Sigmoid colon (tissue), 7 donors: Measurements from ENCODE around the gene FCGR2B. TPM values are rescaled to one million over a fixed set of nuclear protein-coding genes. Genes with fewer than 3 reads are reported as not detected.
"Not testable (repeated sequence)": the region's sequence is repeated elsewhere in the genome, so short reads cannot be mapped to it uniquely, and the experiment has no call there.

ENCODE experiments used
- DNase-seq: peaks from one replicate; pipeline ENCODE4 v3.0.0-alpha.2; 2019
- H3K27ac ChIP-seq, 4 donors: fragments of 200-600 bp; sonication (generic); one replicate each; pipeline ENCODE4 v1.5.1; 2016 to 2019; ENCODE audit warnings: mild to moderate bottlenecking in 1 of 4
- H3K27me3 ChIP-seq, 3 donors: fragments of 200-600 bp; sonication (generic); one replicate each; pipeline ENCODE4 v1.5.1; 2019; ENCODE audit warnings: mild to moderate bottlenecking in 1 of 3
- H3K36me3 ChIP-seq, 4 donors: fragments of 200-600 bp; sonication (generic); one replicate each; pipeline ENCODE4 v1.5.1; 2016 to 2019
- H3K4me1 ChIP-seq, 4 donors: fragments of 200-600 bp; sonication (generic); one replicate each; pipeline ENCODE4 v1.5.1; 2017 to 2019
- H3K4me3 ChIP-seq, 4 donors: fragments of 200-600 bp; sonication (generic); one replicate each; pipeline ENCODE4 v1.5.1; 2017 to 2019; ENCODE audit warnings: mild to moderate bottlenecking in 2 of 4, moderate library complexity in 1 of 4
- H3K9me3 ChIP-seq, 4 donors: fragments of 200-600 bp in 3 of 4; sonication (generic) in 3 of 4; one replicate each; pipeline versions ENCODE4 v1.5.1 to v1.6.1; 2013 to 2019
- CTCF ChIP-seq, 4 experiments: fragments of 450-650 bp in 3 of 4; fragments of 200-600 bp in 1 of 4; IDR thresholded peaks; one replicate each; pipeline ENCODE4 v1.5.1; 2016 to 2019; ENCODE audit warnings: antibody characterized with exemption in 4 of 4, mild to moderate bottlenecking in 3 of 4, moderate library complexity in 2 of 4
- EP300 ChIP-seq, 4 donors: sonication (generic); formaldehyde crosslinking; IDR thresholded peaks; one replicate each; pipeline ENCODE4 v1.6.1; 2017; ENCODE audit warnings: antibody characterized with exemption in 4 of 4
- POLR2A ChIP-seq, 2 donors: fragments of 450-650 bp; IDR thresholded peaks; one replicate each; pipeline ENCODE4 v1.6.1; 2016; ENCODE audit warnings: antibody characterized with exemption in 2 of 2, mild to moderate bottlenecking in 2 of 2, moderate library complexity in 2 of 2
- POLR2AphosphoS5 ChIP-seq, 4 donors: sonication (generic); formaldehyde crosslinking; IDR thresholded peaks; one replicate each; pipeline ENCODE4 v1.6.1; 2017; ENCODE audit warnings: antibody characterized with exemption in 4 of 4
- WGBS, 2 donors: extraction: QIAGEN DNeasy Blood & Tissue Kit; methylation state at CpG; one replicate each; pipeline ENCODE4 v1.1.7; 2013; 5-methylcytosine and 5-hydroxymethylcytosine counted together
- intact Hi-C: fragments of 100-400 bp; cut with DNase I; formaldehyde crosslinking; loops from one replicate; pipeline ENCODE4 v1.15.1; 2023
- polyA plus RNA-seq, 3 donors: library from polyadenylated mRNA; stranded (reverse); fragments of 200-250 nt; gene quantifications; one replicate each; pipeline ENCODE4 v1.2.3, GENCODE V29; 2013
- total RNA-seq, 4 donors: library from RNA; depleted of rRNA; stranded (reverse); fragments of >200 nt; gene quantifications; one replicate each; pipeline ENCODE4 v1.1.0, GENCODE V29; 2016
- donor health status: healthy with polysubstance abuse.
- donor health status: Bipolar disorder and iron deficiency.
- donor health status: healthy.

The FCGR2B gene
- total and polyA plus RNA-seq, 7 donors: 6.4 to 42.1 (median 15.9) TPM

- Histone ChIP-seq H3K27me3 (no peaks in the 10 kb centered on the region), H3K36me3 (no peaks in the 10 kb centered on the region), H3K4me3 (no peak within 1 kb of the TSS), H3K9me3 (no peaks in the 10 kb centered on the region), H3K27ac (no peak within 1 kb of the TSS), H3K4me1 (no peaks in the 10 kb centered on the region)
- DNase-seq: no peak
- 89 to 94% methylated on average over 4 of the region's 4 CpGs for WGBS, 2 donors
- intact Hi-C loops: no loop called here
- TF ChIP-seq CTCF (IDR thresholded peaks at IDR 0.05) (no peak), POLR2AphosphoS5 (IDR thresholded peaks at IDR 0.05) (no peak), POLR2A (IDR thresholded peaks at IDR 0.05) (no peak), EP300 (IDR thresholded peaks at IDR 0.05) (no peak)
Measured at GRCh38 chr1:161631076-161631475, 31.9 kb upstream of the FCGR2B start, which contains the start of gene FCGR3B. Gene FCGR3B, minus strand, starts transcription at chr1:161631176. Its CDS starts 82 bp downstream, at chr1:161631094.

- H3K27me3 ChIP-seq, DNase-seq, H3K9me3 ChIP-seq, H3K27ac ChIP-seq, H3K36me3 ChIP-seq, H3K4me1 ChIP-seq, intact Hi-C loops, H3K4me3 ChIP-seq: not testable (repeated sequence)
- WGBS, 2 donors: 88 to 100% methylated on average over 1 of the region's 2 CpGs
Measured at GRCh38 chr1:161634993-161635392, 27.9 kb upstream of the FCGR2B start.

- H3K4me3 ChIP-seq, H3K36me3 ChIP-seq, H3K27ac ChIP-seq, H3K4me1 ChIP-seq, DNase-seq, H3K9me3 ChIP-seq, H3K27me3 ChIP-seq, intact Hi-C loops: not testable (repeated sequence)
- 58% methylated on average over 1 of the region's 1 CpG; no CpG with 5 or more reads in 1 of the 2 donors for WGBS, 2 donors
Measured at GRCh38 chr1:161636189-161636782, 26.7 kb upstream of the FCGR2B start.

GRCh38 chr1:161636976-161637375, 26.0 kb upstream of the FCGR2B start:
- WGBS, 2 donors: 73 to 94% methylated on average over 3 of the region's 3 CpGs
- intact Hi-C loops, H3K27me3 ChIP-seq, H3K4me3 ChIP-seq, H3K4me1 ChIP-seq, H3K27ac ChIP-seq, H3K36me3 ChIP-seq, H3K9me3 ChIP-seq, DNase-seq: not testable (repeated sequence)

GRCh38 chr1:161638251-161638993, 24.5 kb upstream of the FCGR2B start:
- H3K4me1 ChIP-seq, intact Hi-C loops, H3K36me3 ChIP-seq, H3K27ac ChIP-seq, H3K4me3 ChIP-seq, DNase-seq, H3K9me3 ChIP-seq, H3K27me3 ChIP-seq: not testable (repeated sequence)
- WGBS, 2 donors: 74 to 79% methylated on average over 4 to 6 of the region's 6 CpGs

- H3K4me3 ChIP-seq, H3K27me3 ChIP-seq, intact Hi-C loops, H3K27ac ChIP-seq, H3K9me3 ChIP-seq, DNase-seq, H3K4me1 ChIP-seq, H3K36me3 ChIP-seq: not testable (repeated sequence)
- WGBS, 2 donors: 67 to 82% methylated on average over 2 of the region's 2 CpGs
Measured at GRCh38 chr1:161639203-161639602, 23.7 kb upstream of the FCGR2B start.

- H3K27ac ChIP-seq, DNase-seq: not testable (repeated sequence)
Measured at GRCh38 chr1:161642697-161643096, 20.2 kb upstream of the FCGR2B start.

GRCh38 chr1:161643481-161644208, 19.3 kb upstream of the FCGR2B start:
- WGBS, 2 donors: 84 to 88% methylated on average over 4 to 5 of the region's 5 CpGs
- H3K4me1 ChIP-seq, H3K27ac ChIP-seq, intact Hi-C loops, H3K4me3 ChIP-seq, DNase-seq, H3K9me3 ChIP-seq, H3K27me3 ChIP-seq, H3K36me3 ChIP-seq: not testable (repeated sequence)

More at GRCh38 chr1:161642697-161643096, 20.2 kb upstream of the FCGR2B start:
- H3K4me1 ChIP-seq, H3K27me3 ChIP-seq, intact Hi-C loops, H3K36me3 ChIP-seq, H3K9me3 ChIP-seq, H3K4me3 ChIP-seq: not testable (repeated sequence)
- 36% methylated on average over 1 of the region's 1 CpG; no CpG with 5 or more reads in 1 of the 2 donors for WGBS, 2 donors

- H3K36me3 ChIP-seq, H3K27ac ChIP-seq, H3K4me1 ChIP-seq, DNase-seq, H3K9me3 ChIP-seq, H3K4me3 ChIP-seq, H3K27me3 ChIP-seq: not testable (repeated sequence)
- 36 to 78% methylated on average over 1 of the region's 1 CpG for WGBS, 2 donors
- intact Hi-C loops: loop anchor here (5.0 kb wide), 1 partner anchor 97 kb away; no protein-coding TSS in a partner anchor
Measured at GRCh38 chr1:161644855-161645254, 18.1 kb upstream of the FCGR2B start.

GRCh38 chr1:161647507-161648360, 15.2 kb upstream of the FCGR2B start:
- not testable (repeated sequence) for H3K27ac ChIP-seq, H3K27me3 ChIP-seq, DNase-seq, H3K9me3 ChIP-seq, H3K4me3 ChIP-seq, H3K4me1 ChIP-seq, H3K36me3 ChIP-seq
- 29 to 54% methylated on average over 11 to 12 of the region's 13 CpGs for WGBS, 2 donors
- intact Hi-C loops: loop anchor here (5.0 kb wide), 1 partner anchor 95 kb away; no protein-coding TSS in a partner anchor
